HG03460 (cell line): ENCODE measurements around the gene DERA.
"Not testable (repeated sequence)": the region's sequence is repeated elsewhere in the genome, so short reads cannot be mapped to it uniquely, and the experiment has no call there.

ENCODE experiments used
- ATAC-seq: cut with Tn5 transposase; IDR thresholded peaks from one replicate; pipeline ENCODE4 v1.9.1; 2021; ENCODE audit not compliant: unreplicated experiment

The DERA gene

DNA sequence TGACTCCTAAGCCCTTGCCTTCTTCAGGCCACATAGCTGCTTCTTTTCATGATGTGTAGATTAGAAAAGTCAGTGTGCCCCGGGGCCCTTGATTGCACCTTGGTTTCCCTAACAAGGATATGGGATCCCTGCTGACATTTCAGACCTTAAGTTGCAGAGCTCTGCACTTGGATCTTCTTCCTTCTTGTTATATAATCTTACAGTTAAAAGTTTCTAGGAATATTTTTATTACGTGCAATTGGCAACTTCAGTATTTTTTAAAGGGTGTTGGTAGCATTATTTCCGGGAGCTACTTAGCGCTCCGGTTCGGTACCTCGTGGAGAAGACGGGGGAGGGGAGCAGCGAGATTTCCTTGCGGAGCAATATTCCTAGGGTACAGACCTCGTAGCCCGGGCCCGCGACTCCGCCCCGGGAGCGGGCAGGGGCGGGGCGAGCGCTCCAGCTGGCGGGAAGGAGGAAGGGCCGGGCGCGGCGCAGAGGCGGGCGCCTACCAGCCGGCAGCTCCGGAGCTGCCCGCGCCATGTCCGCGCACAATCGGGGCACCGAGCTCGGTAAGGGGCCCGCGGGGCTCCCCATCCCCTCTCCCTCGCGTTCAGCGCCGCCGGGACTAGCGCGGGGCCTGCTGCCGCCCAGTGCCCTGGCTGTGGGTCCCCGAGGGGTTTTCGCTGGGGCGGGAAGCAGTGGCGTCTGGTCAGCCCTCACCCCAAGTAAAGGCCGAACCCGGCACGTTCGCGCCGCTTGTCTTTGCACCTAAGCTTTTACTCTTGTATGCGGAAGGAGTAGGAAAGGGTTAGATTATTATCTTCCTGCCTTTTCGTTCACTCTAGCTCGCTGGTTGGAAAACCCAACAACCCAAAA, at the start of gene DERA:
TSS of gene DERA (plus strand) at position 469 of the 858 bp plus-strand sequence. CDS start at position 521, 52 bp downstream.
- ATAC-seq: peak; percentile 87

DNA sequence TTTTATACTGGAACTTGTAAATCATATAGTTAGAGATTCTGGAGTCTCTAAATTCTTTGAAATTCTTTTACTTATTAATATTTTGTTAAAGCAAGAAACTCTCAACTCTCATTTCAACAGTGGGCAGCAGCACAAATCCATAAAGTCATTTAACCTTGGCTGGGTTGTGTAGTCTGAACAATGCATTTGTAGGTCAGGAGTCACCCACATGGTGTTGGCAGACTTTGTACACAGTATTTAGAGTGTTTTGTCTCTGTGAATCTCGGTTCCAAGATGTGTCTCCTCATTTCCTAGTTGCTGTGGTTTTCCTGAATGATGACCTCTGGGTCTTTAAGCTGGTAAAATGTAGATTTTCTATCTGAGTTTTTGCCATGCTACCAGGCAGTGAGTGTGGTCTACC, 49.7 kb upstream of the DERA start:
- ATAC-seq: no peak

DNA sequence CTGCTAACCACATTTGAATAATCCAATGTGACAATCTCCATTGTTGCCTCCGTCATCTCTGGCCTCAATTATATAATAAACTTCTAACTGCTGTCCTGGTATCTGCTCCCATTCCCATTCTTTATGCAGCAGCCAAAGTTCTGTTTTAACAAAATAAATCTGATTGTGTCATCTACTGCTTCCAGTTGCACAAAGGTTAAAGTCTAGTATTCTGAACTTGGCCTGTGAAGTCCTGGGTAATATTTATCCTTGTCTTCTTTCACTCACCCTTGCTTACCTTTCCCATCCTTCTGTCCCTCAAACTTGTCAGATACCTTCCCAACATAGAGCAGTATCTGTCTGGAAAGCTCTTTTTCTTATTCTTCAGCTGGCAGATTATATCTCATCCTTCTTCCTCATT, 48.3 kb upstream of the DERA start:
- ATAC-seq: no peak

DNA sequence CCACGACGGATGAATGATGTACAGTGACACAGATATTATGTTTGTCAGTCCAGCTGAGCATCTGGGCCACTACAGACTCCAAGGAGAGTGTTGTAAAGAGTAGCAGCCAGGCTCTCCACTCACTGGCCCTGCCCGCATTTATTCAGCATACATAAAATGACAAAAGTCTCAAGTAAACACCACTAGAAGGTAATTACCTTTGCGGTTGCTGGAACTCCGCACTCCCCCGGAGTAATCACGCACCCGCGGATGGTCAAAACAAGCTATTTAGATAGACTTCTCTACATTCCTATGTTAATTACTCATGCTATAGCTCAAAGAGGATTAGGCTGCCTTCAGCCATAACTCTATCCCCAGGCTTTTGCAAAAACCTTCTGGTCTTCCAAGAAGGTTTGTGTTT, 47.8 kb upstream of the DERA start:
- ATAC-seq: no peak

DNA sequence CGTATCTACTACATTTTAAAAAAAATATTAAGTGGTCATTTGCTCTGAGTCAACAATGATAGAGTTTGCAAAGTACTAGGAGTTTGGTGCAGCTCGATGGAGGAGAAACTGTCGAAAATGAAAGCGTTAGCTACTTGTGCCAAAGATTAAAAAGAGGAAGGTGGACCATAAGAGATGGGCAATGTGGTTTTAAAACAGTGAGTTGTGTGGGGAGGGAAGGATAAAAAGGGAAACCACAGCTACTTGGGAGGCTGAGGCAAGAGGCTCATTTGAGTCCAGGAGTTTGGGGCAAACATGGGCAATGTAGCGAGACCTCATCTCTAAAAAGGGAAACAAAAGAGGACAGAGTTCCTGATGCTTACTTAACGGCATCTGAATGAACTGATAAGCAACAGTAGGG, 47.1 kb upstream of the DERA start:
- peak; percentile 98 for ATAC-seq

DNA sequence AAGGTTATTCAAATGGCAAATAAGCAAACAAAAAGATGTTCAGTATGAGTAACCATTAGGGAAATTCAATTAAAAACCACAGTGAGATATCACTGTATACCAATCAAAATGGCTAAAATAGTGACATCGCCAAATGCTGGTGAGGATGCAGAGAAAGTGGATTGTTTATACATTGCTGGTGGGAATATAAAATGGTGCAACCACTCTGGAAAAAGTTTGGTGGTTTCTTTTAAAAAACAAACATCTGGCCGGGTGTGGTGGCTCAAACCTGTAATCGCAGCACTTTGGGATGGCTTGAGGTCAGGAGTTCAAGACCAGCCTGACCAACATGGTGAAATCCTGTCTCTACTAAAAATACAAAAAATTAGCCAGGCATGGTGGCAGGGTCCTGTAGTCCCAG, 42.9 kb upstream of the DERA start:
- no peak for ATAC-seq

DNA sequence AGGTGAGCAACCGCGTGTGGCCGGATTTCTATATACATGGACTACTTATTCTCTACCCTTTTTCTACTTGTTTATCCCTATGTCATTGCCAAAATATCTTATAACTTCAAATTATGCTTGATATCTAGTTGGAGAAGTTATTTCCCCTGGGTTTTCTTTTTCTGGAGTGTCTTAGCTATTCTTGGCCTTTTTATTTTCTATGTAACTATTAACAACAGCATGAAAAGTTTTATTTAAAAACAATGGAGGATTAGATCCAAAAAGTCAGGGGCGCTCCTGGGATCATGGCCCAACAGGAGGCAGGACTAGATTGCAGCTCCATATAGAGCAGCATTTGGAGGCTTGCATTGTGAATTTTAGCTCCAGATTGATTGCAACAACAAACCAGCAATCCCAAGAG, 37.6 kb upstream of the DERA start:
- no peak for ATAC-seq

DNA sequence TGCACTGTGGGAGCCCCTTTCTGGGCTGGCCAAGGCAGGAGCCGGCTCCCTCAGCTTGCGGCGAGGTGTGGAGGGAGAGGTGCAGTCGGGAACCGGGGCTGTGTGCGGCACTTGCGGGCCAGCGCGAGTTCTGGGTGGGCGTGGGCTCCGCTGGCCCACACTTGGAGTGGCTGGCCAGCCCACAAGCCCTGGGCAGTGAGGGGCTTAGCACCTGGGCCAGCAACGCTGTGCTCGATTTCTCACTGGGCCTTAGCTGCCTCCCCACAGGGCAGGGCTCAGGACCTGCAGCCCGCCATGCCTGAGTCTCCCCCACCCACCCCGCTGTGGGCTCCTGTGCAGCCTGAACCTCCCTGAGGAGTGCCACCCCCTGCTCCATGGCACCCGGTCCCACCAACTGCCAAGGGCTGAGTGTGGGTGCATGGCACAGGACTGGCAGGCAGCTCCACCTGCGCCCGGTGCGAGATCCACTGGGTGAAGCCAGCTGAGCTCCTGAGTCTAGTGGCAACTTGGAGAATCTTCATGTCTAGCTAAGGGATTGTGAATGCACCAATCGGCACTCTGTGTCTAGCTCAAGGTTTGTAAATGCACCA, 36.5 kb upstream of the DERA start:
- ATAC-seq: not testable (repeated sequence)

DNA sequence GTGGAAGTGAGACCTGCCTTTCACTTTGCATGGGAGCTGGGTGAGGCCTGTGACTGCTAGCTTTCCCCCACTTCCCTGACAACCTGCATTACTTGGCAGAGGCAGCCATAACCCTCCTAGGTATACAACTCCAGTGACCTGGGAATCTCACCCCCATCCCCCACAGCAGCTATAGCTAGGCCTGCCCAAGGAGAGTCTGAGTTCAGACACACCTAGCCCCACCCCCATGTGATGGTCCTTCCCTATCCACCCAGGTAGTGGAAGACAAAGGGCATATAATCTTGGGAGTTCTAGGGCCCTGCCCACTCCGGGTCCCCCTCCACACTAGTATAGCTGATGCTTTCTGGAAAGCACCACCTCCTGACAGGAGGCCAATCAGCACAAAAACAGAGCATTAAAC, 35.3 kb upstream of the DERA start:
- no peak for ATAC-seq

DNA sequence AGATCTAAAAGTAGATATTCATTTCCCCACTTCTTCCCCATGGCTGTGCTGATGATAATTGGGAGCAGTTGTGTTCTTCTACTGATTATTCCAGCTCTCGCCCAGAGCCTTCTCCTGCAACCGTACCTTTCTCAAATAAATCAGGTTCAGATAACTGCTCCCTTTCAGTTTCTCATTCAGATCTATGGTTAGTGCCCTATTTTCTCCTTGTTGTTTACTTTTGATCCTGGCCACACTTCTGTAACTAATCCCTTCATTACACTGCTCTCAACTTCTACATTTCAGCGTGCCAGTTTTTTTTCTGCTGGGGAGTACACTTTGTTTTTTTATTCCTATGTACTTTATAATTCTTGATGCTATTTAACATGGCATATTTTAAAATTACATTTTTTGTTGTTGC, 31.7 kb upstream of the DERA start:
- no peak for ATAC-seq

DNA sequence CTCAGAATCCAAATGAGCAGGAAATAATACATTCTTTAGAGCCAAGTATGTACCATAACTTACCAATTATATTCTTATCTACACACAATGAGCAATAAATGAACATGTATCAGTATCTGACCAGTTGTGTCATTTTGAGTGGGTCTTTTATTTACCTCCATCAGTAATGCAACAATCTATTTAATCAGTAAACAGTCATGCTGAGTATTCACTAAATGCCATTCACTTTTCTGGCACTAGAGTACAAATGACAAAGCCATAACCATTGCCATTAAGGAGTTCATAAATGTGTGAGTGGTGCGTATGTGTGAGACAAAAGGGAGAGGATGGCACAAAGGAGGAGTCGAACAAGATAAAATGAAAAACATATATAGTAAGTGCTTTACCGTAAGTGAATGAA, 30.4 kb upstream of the DERA start:
- no peak for ATAC-seq

DNA sequence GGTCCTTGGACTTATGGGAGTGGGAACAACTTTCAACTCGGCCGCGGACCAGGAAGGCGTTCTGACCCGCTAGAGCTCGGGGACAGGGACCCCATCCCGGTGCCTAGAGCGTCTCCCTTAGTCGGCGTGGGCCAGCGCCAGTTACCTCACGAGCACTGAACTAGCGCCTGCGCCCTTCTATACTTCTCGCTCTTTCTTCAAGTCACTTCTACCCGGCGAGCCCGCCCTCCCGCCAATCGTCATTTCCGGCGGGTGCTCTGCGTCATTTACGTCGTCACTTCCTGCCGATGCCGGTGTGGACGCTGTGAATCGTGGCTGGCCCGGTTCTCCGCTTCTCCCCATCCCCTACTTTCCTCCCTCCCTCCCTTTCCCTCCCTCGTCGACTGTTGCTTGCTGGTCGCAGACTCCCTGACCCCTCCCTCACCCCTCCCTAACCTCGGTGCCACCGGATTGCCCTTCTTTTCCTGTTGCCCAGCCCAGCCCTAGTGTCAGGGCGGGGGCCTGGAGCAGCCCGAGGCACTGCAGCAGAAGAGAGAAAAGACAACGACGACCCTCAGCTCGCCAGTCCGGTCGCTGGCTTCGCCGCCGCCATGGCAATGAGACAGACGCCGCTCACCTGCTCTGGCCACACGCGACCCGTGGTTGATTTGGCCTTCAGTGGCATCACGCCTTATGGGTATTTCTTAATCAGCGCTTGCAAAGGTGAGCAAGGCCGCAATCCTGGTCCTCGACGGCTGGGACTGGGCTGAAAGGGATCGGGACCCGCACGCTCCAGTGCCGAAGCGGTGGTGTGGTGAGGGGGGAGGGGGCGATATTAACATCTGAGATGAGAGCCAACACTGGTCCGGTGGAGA, 28.8 kb upstream of the DERA start, which contains the start of gene STRAP:
TSS of gene STRAP (plus strand) at position 270 of the 854 bp plus-strand sequence. CDS start at position 591, 321 bp downstream.
- peak; percentile 97 for ATAC-seq

DNA sequence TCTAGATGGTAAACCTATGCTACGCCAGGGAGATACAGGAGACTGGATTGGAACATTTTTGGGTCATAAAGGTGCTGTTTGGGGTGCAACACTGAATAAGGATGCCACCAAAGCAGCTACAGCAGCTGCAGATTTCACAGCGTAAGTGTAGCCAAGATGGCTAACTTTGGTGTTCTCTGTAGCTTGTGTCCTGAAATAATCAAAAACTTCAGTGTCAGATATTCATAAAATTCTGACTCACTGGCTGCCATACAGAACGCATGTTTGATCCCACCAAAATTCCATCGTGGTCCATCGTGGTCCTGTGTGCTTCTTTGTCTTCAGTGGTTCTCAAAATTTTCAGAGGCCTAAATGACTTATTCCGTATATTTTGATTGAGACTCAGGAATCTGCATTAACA, 27.6 kb upstream of the DERA start:
- ATAC-seq: no peak

DNA sequence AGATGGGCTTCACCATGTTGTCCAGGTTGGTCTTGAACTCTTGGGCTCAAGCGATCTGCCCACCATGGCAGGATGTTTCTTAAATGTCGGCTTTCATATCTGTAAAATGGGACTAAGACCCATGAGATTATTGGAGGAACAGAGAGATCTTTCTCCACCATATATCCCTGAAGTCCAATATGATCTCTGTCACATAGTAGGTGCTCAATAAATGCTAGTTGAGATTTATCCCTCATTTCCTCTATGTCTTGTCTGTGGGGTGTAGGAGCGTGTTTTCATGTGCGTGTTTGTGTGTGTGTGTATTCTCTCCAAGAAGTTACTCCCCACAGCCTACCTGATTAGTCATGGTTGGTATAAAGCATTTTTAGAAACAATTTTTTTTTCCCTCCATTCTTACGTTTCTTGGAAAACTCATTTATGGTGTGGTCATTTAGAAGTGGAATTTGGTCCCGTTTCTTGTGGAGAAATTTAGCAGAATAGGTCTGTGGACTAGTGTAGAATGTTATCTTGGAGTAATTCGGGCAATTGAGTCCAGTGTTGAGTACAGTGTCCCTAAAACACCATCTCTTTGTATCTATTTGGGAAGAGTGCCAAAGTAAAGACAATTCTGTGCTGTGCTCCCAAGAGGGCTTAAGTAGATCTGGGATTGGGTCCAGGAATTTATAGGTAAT, 24.6 kb upstream of the DERA start:
- no peak for ATAC-seq

DNA sequence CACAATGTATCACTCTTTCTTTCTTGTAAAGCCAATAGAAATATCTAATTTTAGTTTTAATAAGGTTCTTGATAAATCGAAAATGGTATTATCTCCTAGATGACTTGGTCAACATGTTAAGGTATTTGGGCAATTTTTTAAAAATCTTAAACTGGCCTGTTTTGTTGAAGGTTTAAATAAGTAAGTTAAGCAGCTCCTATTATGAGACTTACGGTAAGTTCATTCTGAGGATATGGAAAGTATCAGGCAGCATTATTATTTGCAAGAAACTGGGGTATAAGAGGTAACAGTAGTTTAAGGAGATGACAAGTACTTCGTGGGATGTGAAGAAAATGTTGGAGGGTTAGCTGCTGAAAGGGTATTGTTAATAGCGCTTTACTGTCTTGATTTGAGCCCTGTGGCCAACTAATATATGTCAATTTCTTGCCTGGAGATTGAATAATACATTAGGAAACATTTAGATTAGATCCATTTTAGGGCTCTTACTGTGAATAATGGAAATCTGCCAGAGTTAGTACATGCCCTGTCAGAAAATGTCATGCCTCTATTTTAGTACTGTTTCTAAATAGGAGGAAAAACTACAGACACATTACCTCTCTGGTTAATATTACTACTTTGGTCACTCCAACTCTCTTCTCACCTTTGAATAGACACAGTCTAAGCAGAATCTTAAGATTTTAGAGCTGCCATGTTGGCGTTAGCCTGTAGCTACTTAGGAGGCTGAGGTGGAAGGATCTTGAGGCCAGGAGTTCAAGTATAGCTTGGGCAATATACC, 23.9 kb upstream of the DERA start:
- no peak for ATAC-seq

DNA sequence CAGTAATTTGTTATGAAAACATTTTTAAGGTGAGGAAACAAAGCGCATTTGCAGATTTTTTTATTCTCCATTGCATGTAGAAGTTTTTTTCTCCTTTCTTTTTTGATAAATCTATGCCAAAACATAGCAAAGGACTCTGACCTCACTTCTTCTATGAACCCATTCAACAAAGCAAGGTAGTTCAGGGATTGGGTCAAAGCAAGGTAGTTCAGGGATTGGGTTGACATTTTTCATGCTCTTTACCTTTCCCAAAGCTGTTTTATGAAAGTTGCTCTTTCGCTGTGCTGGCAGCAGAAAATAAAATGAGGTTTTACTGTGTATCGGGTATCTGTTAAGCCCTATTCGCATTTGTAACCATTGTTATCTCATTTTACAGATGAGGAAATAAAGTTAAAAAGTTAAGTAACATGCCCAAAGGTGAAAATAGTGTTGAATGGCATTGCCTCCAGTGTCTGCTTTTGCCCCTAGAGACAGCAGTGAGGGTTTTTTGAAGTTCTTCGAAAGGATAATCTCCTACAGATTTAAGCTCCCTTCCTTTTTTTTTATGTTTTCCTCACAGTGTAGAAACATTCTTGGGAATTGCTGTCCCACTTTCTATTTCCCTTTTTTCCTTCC, 18.4 kb upstream of the DERA start:
- ATAC-seq: no peak

DNA sequence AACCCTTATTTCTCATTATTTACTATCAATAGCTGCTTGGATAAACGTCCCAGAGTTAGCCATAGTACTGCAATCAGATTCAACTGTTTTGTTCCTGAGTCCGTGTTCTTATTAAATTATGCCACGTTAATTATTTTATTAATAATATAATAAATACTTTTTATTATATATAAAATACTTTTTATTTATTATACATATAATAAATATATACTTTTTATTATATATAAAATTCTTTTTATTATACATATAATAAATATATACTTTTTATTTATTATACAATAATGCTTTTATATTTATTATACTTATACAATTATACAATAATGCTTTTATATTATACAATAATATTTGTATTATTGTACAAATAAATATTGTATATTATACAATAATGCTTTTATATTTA, 17.9 kb upstream of the DERA start:
- no peak for ATAC-seq

DNA sequence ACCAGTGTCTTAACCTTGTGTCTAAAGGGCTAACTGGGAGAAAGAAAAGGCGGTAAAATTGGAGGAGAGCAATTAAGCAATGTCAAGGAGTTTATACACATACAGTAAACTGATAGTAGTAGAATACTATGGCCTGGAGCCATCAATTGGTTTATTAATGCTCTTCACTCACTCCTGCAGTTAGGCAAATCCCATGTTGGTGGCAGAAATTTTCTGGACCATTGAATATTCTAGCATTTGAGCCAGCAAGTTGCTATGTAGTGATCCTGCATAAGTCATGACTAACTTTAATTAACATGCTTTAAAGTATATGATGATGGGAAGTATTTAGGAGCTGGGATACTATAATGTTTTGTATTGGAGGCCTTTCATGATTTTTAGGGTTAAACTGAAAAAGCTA, 14.3 kb upstream of the DERA start:
- ATAC-seq: no peak

DNA sequence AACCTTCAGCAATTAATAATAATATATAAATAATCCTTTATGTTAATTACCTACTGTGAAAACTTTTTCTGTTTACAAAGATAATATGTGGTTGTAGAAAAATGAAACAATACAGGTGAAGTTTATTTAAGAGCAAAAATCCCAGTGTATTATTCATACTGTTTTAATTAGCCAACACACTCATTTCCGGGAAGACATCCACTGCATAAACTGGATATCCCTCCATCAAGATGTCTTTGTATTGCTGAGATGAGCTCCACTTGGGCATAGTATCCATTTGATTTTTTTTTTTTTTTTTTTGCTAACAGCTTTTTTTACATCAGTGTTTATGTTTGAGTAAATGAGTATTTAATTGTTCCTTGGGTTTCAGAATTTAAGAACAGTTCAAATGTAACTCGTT, 13.7 kb upstream of the DERA start:
- no peak for ATAC-seq
